ENCODE data around the gene GIT1. TPM values are rescaled to one million over a fixed set of nuclear protein-coding genes. Genes with fewer than 3 reads are reported as not detected.
"Not testable (repeated sequence)": the region's sequence is repeated elsewhere in the genome, so short reads cannot be mapped to it uniquely, and the experiment has no call there.

The GIT1 gene
- total RNA-seq, 1 experiment from 2014 or later = 41.3 TPM

GRCh38 chr17:29570521-29570920 is 18.9 kb downstream of the GIT1 start:
- no peak for DNase-seq (ENCODE audit: extremely low read depth, low read depth)

GRCh38 chr17:29569245-29569950 is 20.1 kb downstream of the GIT1 start:
- no peak for DNase-seq (ENCODE audit: extremely low read depth, low read depth)

- peak; percentile 82 for DNase-seq (ENCODE audit: extremely low read depth, low read depth)
Measured at GRCh38 chr17:29568331-29569244, 20.9 kb downstream of the GIT1 start, which contains the start of gene TP53I13. TP53I13 (plus strand) TSS chr17:29568701; CDS start chr17:29568759, 58 bp downstream.

GRCh38 chr17:29567554-29568330 is 21.7 kb downstream of the GIT1 start:
- peak; percentile 43 for DNase-seq (ENCODE audit: extremely low read depth, low read depth)

GRCh38 chr17:29567304-29567553 is 22.2 kb downstream of the GIT1 start:
- no peak for DNase-seq (ENCODE audit: extremely low read depth, low read depth)

- peak; percentile 64 for DNase-seq (ENCODE audit: extremely low read depth, low read depth)
Measured at GRCh38 chr17:29566473-29567303, 22.8 kb downstream of the GIT1 start, which contains the start of gene ABHD15. ABHD15 (minus strand) TSS chr17:29567037; CDS start chr17:29566966, 71 bp downstream.

- no peak for DNase-seq (ENCODE audit: extremely low read depth, low read depth)
Measured at GRCh38 chr17:29565643-29566472, 23.6 kb downstream of the GIT1 start.

- DNase-seq (ENCODE audit: extremely low read depth, low read depth) = no peak
Measured at GRCh38 chr17:29563816-29564215, 25.6 kb downstream of the GIT1 start.

GRCh38 chr17:29562615-29563014 is 26.8 kb downstream of the GIT1 start:
- DNase-seq (ENCODE audit: extremely low read depth, low read depth) = no peak

GRCh38 chr17:29561554-29562517 is 27.6 kb downstream of the GIT1 start:
- DNase-seq (ENCODE audit: extremely low read depth, low read depth) = no peak

GRCh38 chr17:29560316-29560715 is 29.1 kb downstream of the GIT1 start:
- DNase-seq (ENCODE audit: extremely low read depth, low read depth) = no peak

- DNase-seq (ENCODE audit: extremely low read depth, low read depth) = no peak
Measured at GRCh38 chr17:29559640-29560039, 29.8 kb downstream of the GIT1 start.

- DNase-seq (ENCODE audit: extremely low read depth, low read depth) = not testable (repeated sequence)
Measured at GRCh38 chr17:29558139-29558538, 31.3 kb downstream of the GIT1 start.

- no peak for DNase-seq (ENCODE audit: extremely low read depth, low read depth)
Measured at GRCh38 chr17:29557739-29558116, 31.7 kb downstream of the GIT1 start.

- DNase-seq (ENCODE audit: extremely low read depth, low read depth) = no peak
Measured at GRCh38 chr17:29557085-29557738, 32.2 kb downstream of the GIT1 start.

- no peak for DNase-seq (ENCODE audit: extremely low read depth, low read depth)
Measured at GRCh38 chr17:29555840-29556239, 33.6 kb downstream of the GIT1 start.

- DNase-seq (ENCODE audit: extremely low read depth, low read depth) = no peak
Measured at GRCh38 chr17:29549177-29549923, 40.1 kb downstream of the GIT1 start.

Measured in NCI-H460 (cell line).